Peyer's patch (tissue), 4 donors: ENCODE results near the gene PI4KA. TPM values are rescaled to one million over a fixed set of nuclear protein-coding genes. Genes with fewer than 3 reads are reported as not detected.
"Not testable (repeated sequence)": the region's sequence is repeated elsewhere in the genome, so short reads cannot be mapped to it uniquely, and the experiment has no call there.

Source experiments
- DNase-seq, 3 donors: peaks; one replicate each; pipeline ENCODE4 v3.0.0-alpha.2; 2017 to 2019
- H3K27ac ChIP-seq, 4 donors: fragments of 200-600 bp; sonication (generic); one replicate each; pipeline ENCODE4 v1.5.1; 2016 to 2019
- H3K27me3 ChIP-seq, 2 donors: fragments of 200-600 bp; sonication (generic); one replicate each; pipeline ENCODE4 v1.5.1; 2019
- H3K36me3 ChIP-seq, 3 donors: fragments of 200-600 bp; sonication (generic); one replicate each; pipeline ENCODE4 v1.5.1; 2016 to 2019
- H3K4me1 ChIP-seq, 4 donors: fragments of 200-600 bp; sonication (generic); one replicate each; pipeline ENCODE4 v1.5.1; 2016 to 2019
- H3K4me3 ChIP-seq, 4 donors: fragments of 200-600 bp; sonication (generic); 1 replicate in 3 of 4; 2 replicates in 1 of 4; pipeline ENCODE4 v1.5.1; 2016 to 2019; ENCODE audit warnings: mild to moderate bottlenecking in 1 of 4
- H3K9me3 ChIP-seq, 4 donors: fragments of 200-600 bp; sonication (generic); one replicate each; pipeline ENCODE4 v1.5.1; 2016 to 2019; ENCODE audit warnings: mild to moderate bottlenecking in 1 of 4
- CTCF ChIP-seq, 6 experiments: fragments of 450-650 bp in 4 of 6; fragments of 200-600 bp in 2 of 6; sonication (generic) in 1 of 6; IDR thresholded peaks; one replicate each; pipeline ENCODE4 v1.5.1; 2017 to 2019; ENCODE audit warnings: antibody characterized with exemption in 6 of 6, mild to moderate bottlenecking in 3 of 6, moderate library complexity in 1 of 6
- POLR2A ChIP-seq, 2 donors: fragments of 450-650 bp; IDR thresholded peaks; one replicate each; pipeline ENCODE4 v1.5.1; 2017; ENCODE audit warnings: antibody characterized with exemption in 2 of 2, mild to moderate bottlenecking in 2 of 2, moderate library complexity in 2 of 2
- total RNA-seq, 4 donors: library from RNA; depleted of rRNA; stranded (reverse); fragments of >200 nt; gene quantifications; one replicate each; pipeline ENCODE4 v1.1.0, GENCODE V29; 2016

PI4KA gene
- total RNA-seq, 4 donors from 2014 or later: 99.7 to 184 (median 161) TPM

- Histone ChIP-seq H3K4me3 (no peak overlapping the region), H3K9me3 (no peaks in the 10 kb centered on the region), H3K27ac (no peak overlapping the region), H3K27me3 (no peaks in the 10 kb centered on the region), H3K36me3 (peaks cover 0 to 28% (median 0%) of the 10 kb centered on the region in 3 donors), H3K4me1 (no peaks in the 10 kb centered on the region)
- DNase-seq: no peak
- TF ChIP-seq POLR2A (IDR thresholded peaks at IDR 0.05) (no peak), CTCF (IDR thresholded peaks at IDR 0.05) (no peak)
Observed at GRCh38 chr22:20771918-20772625, 86.5 kb downstream of the PI4KA start.

GRCh38 chr22:20769496-20769826, 89.2 kb downstream of the PI4KA start:
- H3K9me3 ChIP-seq, H3K4me1 ChIP-seq, DNase-seq, H3K4me3 ChIP-seq, H3K27me3 ChIP-seq, H3K27ac ChIP-seq: not testable (repeated sequence)
- H3K36me3 ChIP-seq: peaks cover 0 to 40% (median 0%) of the 10 kb centered on the region in 3 donors

- TF ChIP-seq POLR2A (IDR thresholded peaks at IDR 0.05) (no peak), CTCF (IDR thresholded peaks at IDR 0.05) (no peak)
- Histone ChIP-seq H3K9me3 (no peaks in the 10 kb centered on the region), H3K36me3 (peaks cover 0 to 56% (median 0%) of the 10 kb centered on the region in 3 donors), H3K4me3 (no peak overlapping the region), H3K27me3 (no peaks in the 10 kb centered on the region), H3K27ac (no peak overlapping the region), H3K4me1 (no peaks in the 10 kb centered on the region)
- no peak for DNase-seq
Observed at GRCh38 chr22:20766530-20766929, 92.1 kb downstream of the PI4KA start.

GRCh38 chr22:20765938-20766337, 92.7 kb downstream of the PI4KA start:
- peaks cover 0 to 56% (median 0%) of the 10 kb centered on the region in 3 donors for H3K36me3 ChIP-seq

GRCh38 chr22:20764729-20765128, 93.9 kb downstream of the PI4KA start:
- Histone ChIP-seq H3K27ac (no peak overlapping the region), H3K9me3 (no peaks in the 10 kb centered on the region), H3K36me3 (peaks cover 0 to 67% (median 0%) of the 10 kb centered on the region in 3 donors), H3K4me3 (no peak overlapping the region), H3K27me3 (no peaks in the 10 kb centered on the region), H3K4me1 (no peaks in the 10 kb centered on the region)
- no peak for DNase-seq
- no peak for TF ChIP-seq POLR2A (IDR thresholded peaks at IDR 0.05)
- TF ChIP-seq CTCF (IDR thresholded peaks at IDR 0.05): no peak

More at GRCh38 chr22:20765938-20766337, 92.7 kb downstream of the PI4KA start:
- H3K4me1 ChIP-seq: no peaks in the 10 kb centered on the region
- no peaks in the 10 kb centered on the region for H3K27me3 ChIP-seq
- no peak for DNase-seq
- no peak overlapping the region for H3K27ac ChIP-seq
- no peak overlapping the region for H3K4me3 ChIP-seq
- TF ChIP-seq CTCF (IDR thresholded peaks at IDR 0.05): no peak
- H3K9me3 ChIP-seq: no peaks in the 10 kb centered on the region

GRCh38 chr22:20764471-20764720, 94.2 kb downstream of the PI4KA start:
- Histone ChIP-seq H3K4me3 (no peak overlapping the region), H3K27ac (no peak overlapping the region), H3K36me3 (peaks cover 0 to 68% (median 0%) of the 10 kb centered on the region in 3 donors), H3K27me3 (no peaks in the 10 kb centered on the region), H3K9me3 (no peaks in the 10 kb centered on the region), H3K4me1 (no peaks in the 10 kb centered on the region)
- DNase-seq: no peak
- TF ChIP-seq POLR2A (IDR thresholded peaks at IDR 0.05) (no peak), CTCF (IDR thresholded peaks at IDR 0.05) (no peak)
